ENCODE measurements around the gene SETX.
"Not testable (repeated sequence)": the region's sequence is repeated elsewhere in the genome, so short reads cannot be mapped to it uniquely, and the experiment has no call there.

The SETX gene

GRCh38 chr9:132354637-132355355, at the start of gene SETX:
SETX (minus strand) TSS chr9:132354986; CDS start chr9:132349428, 5,558 bp downstream.
- peak; percentile 98 for DNase-seq

- no peak for DNase-seq
These were observed 49.6 kb upstream of the SETX start for GRCh38 chr9:132404228-132404881.

GRCh38 chr9:132401824-132402223, 47.0 kb upstream of the SETX start:
- DNase-seq: no peak

- DNase-seq: no peak
These were observed 40.8 kb upstream of the SETX start for GRCh38 chr9:132395560-132395959.

GRCh38 chr9:132391449-132391848, 36.7 kb upstream of the SETX start:
- no peak for DNase-seq

- DNase-seq: no peak
These were observed 36.2 kb upstream of the SETX start for GRCh38 chr9:132390966-132391365.

GRCh38 chr9:132387133-132387532, 32.3 kb upstream of the SETX start:
- no peak for DNase-seq

GRCh38 chr9:132384376-132384775, 29.6 kb upstream of the SETX start:
- DNase-seq: no peak

- DNase-seq: no peak
These were observed 28.7 kb upstream of the SETX start for GRCh38 chr9:132383462-132383883.

GRCh38 chr9:132381966-132382541, 27.3 kb upstream of the SETX start:
- DNase-seq: no peak

- DNase-seq: not testable (repeated sequence)
These were observed 23.6 kb upstream of the SETX start for GRCh38 chr9:132378416-132378815.

- DNase-seq: not testable (repeated sequence)
These were observed 23.0 kb upstream of the SETX start for GRCh38 chr9:132377769-132378168.

GRCh38 chr9:132372177-132373095, 17.6 kb upstream of the SETX start:
- DNase-seq: no peak

GRCh38 chr9:132370592-132370991, 15.8 kb upstream of the SETX start:
- no peak for DNase-seq

GRCh38 chr9:132369421-132369820, 14.6 kb upstream of the SETX start:
- no peak for DNase-seq

GRCh38 chr9:132367613-132368313, 13.0 kb upstream of the SETX start:
- DNase-seq: no peak

- DNase-seq: no peak
These were observed 11.7 kb upstream of the SETX start for GRCh38 chr9:132366481-132366880.

- no peak for DNase-seq
These were observed 11.2 kb upstream of the SETX start for GRCh38 chr9:132365986-132366385.

GRCh38 chr9:132364068-132364467, 9.3 kb upstream of the SETX start:
- DNase-seq: no peak

- DNase-seq: no peak
These were observed 3.0 kb upstream of the SETX start for GRCh38 chr9:132357764-132358163.

GRCh38 chr9:132356324-132356924, 1.6 kb upstream of the SETX start:
- no peak for DNase-seq

Data from retina (tissue), 1 donor.